ENCODE measurements around the gene PABPC4L. TPM values are rescaled to one million over a fixed set of nuclear protein-coding genes. Genes with fewer than 3 reads are reported as not detected.
"Not testable (repeated sequence)": the region's sequence is repeated elsewhere in the genome, so short reads cannot be mapped to it uniquely, and the experiment has no call there.

PABPC4L gene
- polyA plus RNA-seq, 1 of the 3 experiments (the other 2 are of a cell fraction) = not detected

- WGBS (ENCODE audit: low lambda C conversion rate) = 0% methylated on average over 2 of the region's 2 CpGs
- no peak overlapping the region for H2AFZ ChIP-seq (ENCODE audit: low read depth)
- H3K9me2 ChIP-seq = no peaks in the 10 kb centered on the region
- H3K27me3 ChIP-seq (ENCODE audit: insufficient read depth) = no peaks in the 10 kb centered on the region
- ChIA-PET POLR2A (no interaction called here), CTCF (no interaction called here)
- no peaks in the 10 kb centered on the region for H3F3A ChIP-seq (replicated peaks; ENCODE audit: insufficient read depth)
- H3K9ac ChIP-seq = no peak overlapping the region
- TF ChIP-seq FOXJ3 (CRISPR knock-in tag; IDR thresholded peaks at IDR 0.05) (no peak), IRF3 (IDR thresholded peaks at IDR 0.05; ENCODE audit: low read depth, low read length) (no peak), JUND (IDR thresholded peaks at IDR 0.05) (no peak), MAX (IDR thresholded peaks at IDR 0.05; ENCODE audit: low read depth) (no peak), NFIC (IDR thresholded peaks at IDR 0.05; ENCODE audit: borderline replicate concordance) (no peak), GABPA (IDR thresholded peaks at IDR 0.05; ENCODE audit: low read depth) (no peak), USF1 (IDR thresholded peaks at IDR 0.05; ENCODE audit: borderline replicate concordance, low read depth) (no peak), RAD21 (IDR thresholded peaks at IDR 0.05; ENCODE audit: low read length) (no peak), USF2 (IDR thresholded peaks at IDR 0.05; ENCODE audit: borderline replicate concordance, low read depth, low read length) (no peak), ELF1 (IDR thresholded peaks at IDR 0.05) (no peak)
- DNase-seq = no peak
- no peaks in the 10 kb centered on the region for H4K20me1 ChIP-seq (ENCODE audit: insufficient read depth)
- peak overlapping the region in 1 of 2 experiments; percentile 58; a peak in 1 of 4 replicates for H3K27ac ChIP-seq (ENCODE audit: low read depth in 2 of 2, low read length in 1 of 2)
- no peaks in the 10 kb centered on the region for H3K9me3 ChIP-seq
- no peaks in the 10 kb centered on the region; a peak in 1 of 4 replicates for H3K4me1 ChIP-seq (ENCODE audit: control insufficient read depth in 1 of 2, insufficient read depth in 2 of 2, low read depth in 1 of 2, low read length in 1 of 2)
- no peaks in the 10 kb centered on the region for H3K36me3 ChIP-seq (replicated peaks in 1 of 2; ENCODE audit: control insufficient read depth in 1 of 2, insufficient read depth in 2 of 2, low read length in 1 of 2)
- H3K79me2 ChIP-seq (ENCODE audit: insufficient read depth) = no peaks in the 10 kb centered on the region
- no peak overlapping the region for H3K4me3 ChIP-seq (ENCODE audit: low read depth in 2 of 2, low read length in 1 of 2)
- H3K4me2 ChIP-seq = no peak overlapping the region
These were observed 14.2 kb upstream of the PABPC4L start for GRCh38 chr4:134215620-134216344.

GRCh38 chr4:134207955-134208354 lies 6.4 kb upstream of the PABPC4L start:
- 20% methylated on average over 1 of the region's 11 CpGs for WGBS (ENCODE audit: low lambda C conversion rate)
- DNase-seq; H3K9me3 ChIP-seq; H3K4me1 ChIP-seq (ENCODE audit: control insufficient read depth in 1 of 2, insufficient read depth in 2 of 2, low read depth in 1 of 2, low read length in 1 of 2); H3K9ac ChIP-seq; H3K27me3 ChIP-seq (ENCODE audit: insufficient read depth); H3K4me2 ChIP-seq; POLR2A ChIA-PET; H3K9me2 ChIP-seq; H3K4me3 ChIP-seq (ENCODE audit: low read depth in 2 of 2, low read length in 1 of 2); H3K27ac ChIP-seq (ENCODE audit: low read depth in 2 of 2, low read length in 1 of 2); CTCF ChIA-PET; H3F3A ChIP-seq (replicated peaks; ENCODE audit: insufficient read depth); H3K36me3 ChIP-seq (replicated peaks in 1 of 2; ENCODE audit: control insufficient read depth in 1 of 2, insufficient read depth in 2 of 2, low read length in 1 of 2); H2AFZ ChIP-seq (ENCODE audit: low read depth); H4K20me1 ChIP-seq (ENCODE audit: insufficient read depth); H3K79me2 ChIP-seq (ENCODE audit: insufficient read depth): not testable (repeated sequence)

Measured in SK-N-SH (cell line).